B cell (primary cell): ENCODE data around the gene ZNF423.

ENCODE experiments used
- EZH2 ChIP-seq: IDR thresholded peaks from 2 replicates; pipeline ENCODE4 v1.6.1; 2012; ENCODE audit warnings: borderline replicate concordance, low read depth, mild to moderate bottlenecking, moderate library complexity, low read length; ENCODE audit not compliant: insufficient read depth, poor library complexity, severe bottlenecking
- TF ChIP-seq, protein P1 (sequence below): fragments of 200-600 bp; IDR thresholded peaks from one replicate; pipeline ENCODE4 v1.8.0; 2022; ENCODE audit warnings: antibody characterized with exemption, mild to moderate bottlenecking

GRCh38 chr16:49617016-49617629 lies 238.8 kb downstream of the ZNF423 start:
- TF ChIP-seq, protein P1, sequence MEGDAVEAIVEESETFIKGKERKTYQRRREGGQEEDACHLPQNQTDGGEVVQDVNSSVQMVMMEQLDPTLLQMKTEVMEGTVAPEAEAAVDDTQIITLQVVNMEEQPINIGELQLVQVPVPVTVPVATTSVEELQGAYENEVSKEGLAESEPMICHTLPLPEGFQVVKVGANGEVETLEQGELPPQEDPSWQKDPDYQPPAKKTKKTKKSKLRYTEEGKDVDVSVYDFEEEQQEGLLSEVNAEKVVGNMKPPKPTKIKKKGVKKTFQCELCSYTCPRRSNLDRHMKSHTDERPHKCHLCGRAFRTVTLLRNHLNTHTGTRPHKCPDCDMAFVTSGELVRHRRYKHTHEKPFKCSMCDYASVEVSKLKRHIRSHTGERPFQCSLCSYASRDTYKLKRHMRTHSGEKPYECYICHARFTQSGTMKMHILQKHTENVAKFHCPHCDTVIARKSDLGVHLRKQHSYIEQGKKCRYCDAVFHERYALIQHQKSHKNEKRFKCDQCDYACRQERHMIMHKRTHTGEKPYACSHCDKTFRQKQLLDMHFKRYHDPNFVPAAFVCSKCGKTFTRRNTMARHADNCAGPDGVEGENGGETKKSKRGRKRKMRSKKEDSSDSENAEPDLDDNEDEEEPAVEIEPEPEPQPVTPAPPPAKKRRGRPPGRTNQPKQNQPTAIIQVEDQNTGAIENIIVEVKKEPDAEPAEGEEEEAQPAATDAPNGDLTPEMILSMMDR = no peak
- no peak for TF ChIP-seq EZH2
